Ovary (tissue), 3 donors: Measurements from ENCODE around the gene RSPO3.

Experiments
- CTCF ChIP-seq, 3 donors: fragments of 450-650 bp in 2 of 3; fragments of 200-600 bp in 1 of 3; IDR thresholded peaks; one replicate each; pipeline versions ENCODE4 v1.5.1 to v1.8.0; 2016 to 2022; ENCODE audit warnings: antibody characterized with exemption in 3 of 3, mild to moderate bottlenecking in 1 of 3
- EP300 ChIP-seq: sonication (generic); formaldehyde crosslinking; IDR thresholded peaks from one replicate; pipeline ENCODE4 v1.6.1; 2017; ENCODE audit warnings: antibody characterized with exemption
- POLR2A ChIP-seq: fragments of 450-650 bp; IDR thresholded peaks from one replicate; pipeline ENCODE4 v1.6.1; 2017; ENCODE audit warnings: antibody characterized with exemption, mild to moderate bottlenecking, moderate library complexity
- donor health status: DM: no; HTN: no; CAD: no.

- no peak for TF ChIP-seq CTCF (IDR thresholded peaks at IDR 0.05)
- no peak for TF ChIP-seq POLR2A
- no peak for TF ChIP-seq EP300
Observed at GRCh38 chr6:127186889-127187288, 68.4 kb downstream of the RSPO3 start.
